H9 (cell line): ENCODE data around the gene CSN1S1. TPM values are rescaled to one million over a fixed set of nuclear protein-coding genes. Genes with fewer than 3 reads are reported as not detected.

ENCODE experiments used
- DNase-seq: peaks from one replicate; pipeline ENCODE4 v3.0.0-alpha.2; 2017
- H2AFZ ChIP-seq: one replicate; pipeline ENCODE4 v1.6.1; 2013; ENCODE audit warnings: mild to moderate bottlenecking, low read length, control low read depth, moderate library complexity
- H2AK5ac ChIP-seq: 2 replicates; pipeline ENCODE4 v1.6.1; 2013; ENCODE audit warnings: low read length, control low read depth, mixed read lengths; ENCODE audit not compliant: insufficient read length
- H2BK120ac ChIP-seq: one replicate; pipeline ENCODE4 v1.6.1; 2013; ENCODE audit warnings: low read depth, mild to moderate bottlenecking, low read length, control low read depth, inconsistent platforms; ENCODE audit not compliant: poor library complexity, severe bottlenecking
- H2BK12ac ChIP-seq: 2 replicates; pipeline ENCODE4 v1.6.1; 2013; ENCODE audit warnings: low read length, control low read depth, mixed read lengths, low read depth; ENCODE audit not compliant: insufficient read length
- H2BK15ac ChIP-seq: 2 replicates; pipeline ENCODE4 v1.6.1; 2013; ENCODE audit warnings: low read depth, low read length, control low read depth
- H2BK20ac ChIP-seq: one replicate; pipeline ENCODE4 v1.6.1; 2013; ENCODE audit warnings: low read depth, mild to moderate bottlenecking, low read length, control low read depth, inconsistent platforms; ENCODE audit not compliant: poor library complexity, severe bottlenecking
- H2BK5ac ChIP-seq: 2 replicates; pipeline ENCODE4 v1.6.1; 2013; ENCODE audit warnings: low read length, control low read depth, mixed read lengths; ENCODE audit not compliant: insufficient read length
- H3K14ac ChIP-seq: 2 replicates; pipeline ENCODE4 v1.6.1; 2013; ENCODE audit warnings: low read length, control low read depth; ENCODE audit not compliant: insufficient read depth
- H3K18ac ChIP-seq: 2 replicates; pipeline ENCODE4 v1.6.1; 2013; ENCODE audit warnings: low read depth, mild to moderate bottlenecking, mixed read lengths, low read length, control low read depth; ENCODE audit not compliant: insufficient read length
- H3K23ac ChIP-seq: 2 replicates; pipeline ENCODE4 v1.6.1; 2013; ENCODE audit warnings: low read length, control low read depth, mixed read lengths, low read depth; ENCODE audit not compliant: insufficient read length
- H3K23me2 ChIP-seq: 2 replicates; pipeline ENCODE4 v1.6.1; 2013; ENCODE audit warnings: low read depth, mild to moderate bottlenecking, mixed read lengths, low read length, control low read depth; ENCODE audit not compliant: insufficient read length, poor library complexity, severe bottlenecking
- H3K27ac ChIP-seq: 2 replicates; pipeline ENCODE4 v1.5.1; 2013; ENCODE audit warnings: low read length, control low read depth, mixed read lengths, low read depth; ENCODE audit not compliant: insufficient read length
- H3K27me3 ChIP-seq: 2 replicates; pipeline ENCODE4 v1.6.1; 2013; ENCODE audit warnings: low read length, control low read depth, inconsistent platforms; ENCODE audit not compliant: insufficient read depth
- H3K4ac ChIP-seq: 2 replicates; pipeline ENCODE4 v1.6.1; 2013; ENCODE audit warnings: low read depth, mild to moderate bottlenecking, control low read depth, inconsistent platforms, low read length, moderate library complexity
- H3K4me1 ChIP-seq: 2 replicates; pipeline ENCODE4 v1.6.1; 2013; ENCODE audit warnings: low read length, control low read depth, inconsistent platforms; ENCODE audit not compliant: insufficient read depth
- H3K4me2 ChIP-seq: 2 replicates; pipeline ENCODE4 v1.6.1; 2013; ENCODE audit warnings: low read length, control low read depth, mixed read lengths; ENCODE audit not compliant: insufficient read length, insufficient read depth
- H3K56ac ChIP-seq: 2 replicates; pipeline ENCODE4 v1.6.1; 2013; ENCODE audit warnings: low read depth, mild to moderate bottlenecking, mixed read lengths, low read length, control low read depth; ENCODE audit not compliant: insufficient read length
- H3K79me1 ChIP-seq: 2 replicates; pipeline ENCODE4 v1.6.1; 2013; ENCODE audit warnings: low read depth, mild to moderate bottlenecking, moderate library complexity, low read length, control low read depth, inconsistent platforms; ENCODE audit not compliant: insufficient read depth, poor library complexity, severe bottlenecking
- H3K79me2 ChIP-seq: 2 replicates; pipeline ENCODE4 v1.6.1; 2013; ENCODE audit warnings: low read length, control low read depth, inconsistent platforms; ENCODE audit not compliant: insufficient read depth
- H3K9ac ChIP-seq: 2 replicates; pipeline ENCODE4 v1.6.1; 2013; ENCODE audit warnings: low read length, control low read depth, mixed read lengths; ENCODE audit not compliant: insufficient read length; ENCODE audit errors: extremely low read depth
- H3K9me3 ChIP-seq: one replicate; pipeline ENCODE4 v1.6.1; 2013; ENCODE audit warnings: low read depth, low read length, inconsistent platforms; ENCODE audit not compliant: control insufficient read depth
- H3T11ph ChIP-seq: one replicate; pipeline ENCODE4 v1.6.1; 2013; ENCODE audit warnings: mild to moderate bottlenecking, low read length, control low read depth, inconsistent platforms
- H4K20me1 ChIP-seq: one replicate; pipeline ENCODE4 v1.6.1; 2013; ENCODE audit not compliant: control insufficient read depth, insufficient read length, insufficient read depth
- H4K5ac ChIP-seq: 2 replicates; pipeline ENCODE4 v1.6.1; 2013; ENCODE audit warnings: low read depth, mild to moderate bottlenecking, mixed read lengths, low read length, control low read depth; ENCODE audit not compliant: insufficient read length
- H4K8ac ChIP-seq: replicated peaks from 2 replicates; pipeline ENCODE4 v1.6.1; 2013; ENCODE audit warnings: low read length, control low read depth, mixed read lengths, low read depth; ENCODE audit not compliant: insufficient read length
- H4K91ac ChIP-seq: 2 replicates; pipeline ENCODE4 v1.6.1; 2013; ENCODE audit warnings: low read depth, mild to moderate bottlenecking, moderate library complexity, mixed read lengths, low read length, control low read depth; ENCODE audit not compliant: insufficient read length
- H3K27ac Mint-ChIP-seq, 3 experiments: 2 replicates in 2 of 3; 3 replicates in 1 of 3; pipeline ENCODE4 v1.8.0; 2020 to 2021; ENCODE audit warnings: mixed read lengths in 3 of 3, mild to moderate bottlenecking in 1 of 3, moderate library complexity in 1 of 3
- H3K27me3 Mint-ChIP-seq: 2 replicates; pipeline ENCODE4 v1.8.0; 2021; ENCODE audit warnings: low read depth, mild to moderate bottlenecking, moderate library complexity, mixed read lengths
- H3K36me3 Mint-ChIP-seq, 3 experiments: 2 replicates in 2 of 3; 3 replicates in 1 of 3; pipeline ENCODE4 v1.8.0; 2020 to 2021; ENCODE audit warnings: low read depth in 3 of 3, mixed read lengths in 3 of 3; ENCODE audit not compliant: insufficient read depth in 1 of 3
- H3K4me1 Mint-ChIP-seq, 2 experiments: 2 replicates each; pipeline ENCODE4 v1.8.0; 2020; ENCODE audit warnings: mixed read lengths in 2 of 2
- H3K4me3 Mint-ChIP-seq, 2 experiments: 2 replicates in 1 of 2; 3 replicates in 1 of 2; pipeline ENCODE4 v1.8.0; 2020 to 2021; ENCODE audit warnings: mild to moderate bottlenecking in 2 of 2, mixed read lengths in 2 of 2, moderate library complexity in 1 of 2
- H3K9me3 Mint-ChIP-seq, 2 experiments: 2 replicates in 1 of 2; 3 replicates in 1 of 2; pipeline ENCODE4 v1.8.0; 2020; ENCODE audit warnings: mild to moderate bottlenecking in 2 of 2, mixed read lengths in 2 of 2, moderate library complexity in 1 of 2
- CTCF ChIP-seq: fragments of 200-600 bp; sonication (generic); conservative IDR thresholded peaks from 3 replicates; pipeline ENCODE4 v1.8.0; 2021; ENCODE audit warnings: antibody characterized with exemption, mild to moderate bottlenecking
- WGBS: extraction: QIAGEN DNeasy Blood & Tissue Kit; methylation state at CpG from one replicate; pipeline ENCODE4 v1.1.7; 2013; ENCODE audit warnings: missing lambda C conversion rate, low lambda C conversion rate, mixed read lengths; ENCODE audit not compliant: insufficient read length; ENCODE audit errors: extremely low coverage; 5-methylcytosine and 5-hydroxymethylcytosine counted together
- total RNA-seq: library from RNA; stranded (reverse); gene quantifications from 2 replicates; pipeline ENCODE4 v1.2.1, GENCODE V29; 2021

CSN1S1 gene
- total RNA-seq, 1 experiment from 2014 or later, result not detected

GRCh38 chr4:69909195-69909594 is 21.7 kb upstream of the CSN1S1 start:
- H3K27ac Mint-ChIP-seq, result no peak overlapping the region
- Histone ChIP-seq H3K79me1 (no peaks in the 10 kb centered on the region), H3K56ac (no peak overlapping the region), H4K20me1 (no peaks in the 10 kb centered on the region), H3K9me3 (no peaks in the 10 kb centered on the region), H3K27me3 (no peaks in the 10 kb centered on the region), H3K4me2 (no peak overlapping the region), H2BK15ac (no peak overlapping the region), H3K14ac (no peak overlapping the region), H3K23me2 (no peaks in the 10 kb centered on the region), H2AK5ac (no peak overlapping the region), H3K18ac (no peak overlapping the region), H3K79me2 (no peaks in the 10 kb centered on the region), H3T11ph (no peak overlapping the region), H4K91ac (no peak overlapping the region), H4K5ac (no peak overlapping the region), H3K4ac (no peak overlapping the region), H3K4me1 (no peaks in the 10 kb centered on the region), H2AFZ (no peak overlapping the region), H2BK120ac (no peak overlapping the region), H2BK20ac (no peak overlapping the region), H4K8ac (no peak overlapping the region), H3K23ac (no peak overlapping the region), H3K9ac (no peak overlapping the region), H2BK5ac (no peak overlapping the region), H3K27ac (no peak overlapping the region), H2BK12ac (no peak overlapping the region)
- DNase-seq, result no peak
- H3K36me3 Mint-ChIP-seq, result no peaks in the 10 kb centered on the region
- H3K4me3 Mint-ChIP-seq, result no peak overlapping the region
- no peaks in the 10 kb centered on the region for H3K4me1 Mint-ChIP-seq
- WGBS, result no CpG with 5 or more reads among the region's 4 CpGs
- no peaks in the 10 kb centered on the region; the same call in 1 of the 2 replicates for H3K27me3 Mint-ChIP-seq
- no peaks in the 10 kb centered on the region for H3K9me3 Mint-ChIP-seq
- no peak for TF ChIP-seq CTCF
